Gastroesophageal sphincter (tissue), 4 donors: Measurements from ENCODE around the gene ERC1. TPM values are rescaled to one million over a fixed set of nuclear protein-coding genes. Genes with fewer than 3 reads are reported as not detected.

ENCODE experiments used
- ATAC-seq: fragments of 150-250 bp; one replicate; pipeline ENCODE4 v1.9.1; 2016; ENCODE audit warnings: mild to moderate bottlenecking, moderate library complexity
- H3K27ac ChIP-seq, 4 donors: fragments of 200-600 bp; sonication (generic) in 3 of 4; 1 replicate in 3 of 4; 2 replicates in 1 of 4; pipeline ENCODE4 v1.5.1; 2016 to 2019
- H3K27me3 ChIP-seq: fragments of 200-600 bp; sonication (generic); one replicate; pipeline ENCODE4 v1.5.1; 2019
- H3K36me3 ChIP-seq, 2 donors: fragments of 200-600 bp; sonication (generic); one replicate each; pipeline ENCODE4 v1.5.1; 2019; ENCODE audit warnings: control low read depth in 1 of 2
- H3K4me1 ChIP-seq, 3 donors: fragments of 200-600 bp; sonication (generic); 1 replicate in 2 of 3; 2 replicates in 1 of 3; pipeline ENCODE4 v1.5.1; 2016 to 2019; ENCODE audit warnings: control low read depth in 2 of 3
- H3K4me3 ChIP-seq, 2 donors: fragments of 200-600 bp; sonication (generic); one replicate each; pipeline ENCODE4 v1.5.1; 2019; ENCODE audit warnings: mild to moderate bottlenecking in 1 of 2, moderate library complexity in 1 of 2
- H3K9me3 ChIP-seq, 3 donors: fragments of 200-600 bp; sonication (generic); one replicate each; pipeline ENCODE4 v1.5.1; 2017 to 2019; ENCODE audit warnings: control low read depth in 2 of 3
- CTCF ChIP-seq, 4 experiments: fragments of 200-600 bp in 2 of 4; fragments of 450-650 bp in 2 of 4; sonication (generic) in 1 of 4; IDR thresholded peaks; one replicate each; pipeline ENCODE4 v1.5.1; 2017 to 2019; ENCODE audit warnings: antibody characterized with exemption in 4 of 4, mild to moderate bottlenecking in 2 of 4, moderate library complexity in 2 of 4
- EP300 ChIP-seq: sonication (generic); formaldehyde crosslinking; IDR thresholded peaks from one replicate; pipeline ENCODE4 v1.6.1; 2017; ENCODE audit warnings: antibody characterized with exemption, mild to moderate bottlenecking
- POLR2A ChIP-seq, 2 donors: fragments of 450-650 bp; IDR thresholded peaks; one replicate each; pipeline ENCODE4 v1.6.1; 2017; ENCODE audit warnings: antibody characterized with exemption in 2 of 2, mild to moderate bottlenecking in 2 of 2, moderate library complexity in 1 of 2
- POLR2AphosphoS5 ChIP-seq: sonication (generic); formaldehyde crosslinking; IDR thresholded peaks from one replicate; pipeline ENCODE4 v1.6.1; 2017; ENCODE audit warnings: antibody characterized with exemption
- WGBS, 2 donors: methylation state at CpG; one replicate each; pipeline ENCODE4 v1.1.5; 2018; ENCODE audit warnings: low coverage in 1 of 2; 5-methylcytosine and 5-hydroxymethylcytosine counted together
- total RNA-seq, 4 donors: library from RNA; depleted of rRNA; stranded (reverse); fragments of >200 nt; gene quantifications; one replicate each; pipeline ENCODE4 v1.1.0, GENCODE V29; 2016

The ERC1 gene
- total RNA-seq, 4 donors from 2014 or later = 38.3 to 80.2 (median 58.4) TPM

DNA sequence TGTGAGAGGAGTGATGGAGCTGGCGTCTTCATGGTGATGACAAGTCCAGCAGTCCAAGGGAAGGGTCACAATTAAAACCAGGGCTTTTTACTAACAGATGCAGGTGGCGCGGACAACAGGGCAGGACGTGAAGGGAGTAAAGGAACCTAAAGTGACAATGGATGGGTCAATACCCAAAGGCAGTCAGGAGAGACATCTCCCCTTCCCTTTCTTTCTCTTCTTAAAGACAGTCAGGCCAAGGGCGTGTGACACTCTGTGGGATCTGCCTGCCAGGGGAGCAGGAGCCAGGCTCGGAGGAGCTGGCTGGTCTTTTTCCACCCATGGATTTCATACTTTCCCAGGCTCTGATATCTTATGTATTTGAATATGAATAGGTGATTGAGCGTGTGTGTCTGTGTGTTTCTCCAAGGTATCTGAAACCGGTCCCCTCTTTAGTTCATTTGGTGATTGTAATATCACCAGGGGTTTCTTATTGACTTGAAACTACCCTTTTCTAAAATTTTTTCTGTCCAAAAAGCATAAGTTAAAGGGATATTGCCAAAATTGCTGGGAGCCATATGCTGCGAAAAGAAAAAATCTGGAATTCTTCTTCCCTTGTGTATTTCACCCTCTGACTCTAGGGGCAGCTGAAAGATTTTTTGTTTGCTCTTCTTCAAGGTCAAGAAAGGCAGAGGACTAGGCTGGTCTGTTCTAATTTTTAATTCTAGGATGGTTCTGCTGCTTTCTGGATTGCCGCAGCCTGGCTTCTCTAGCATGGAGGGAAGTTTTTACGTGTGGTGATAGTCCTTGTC is 541.5 kb downstream of the ERC1 start:
- no peak for TF ChIP-seq EP300
- ATAC-seq = no peak
- Histone ChIP-seq H3K36me3 (no peaks in the 10 kb centered on the region), H3K9me3 (no peaks in the 10 kb centered on the region), H3K4me1 (peaks cover 0 to 24% (median 3%) of the 10 kb centered on the region in 3 donors), H3K27me3 (peaks cover 65% of the 10 kb centered on the region), H3K27ac (no peak overlapping the region), H3K4me3 (no peak overlapping the region)
- 76 to 87% methylated on average over 6 to 9 of the region's 11 CpGs for WGBS, 2 donors

DNA sequence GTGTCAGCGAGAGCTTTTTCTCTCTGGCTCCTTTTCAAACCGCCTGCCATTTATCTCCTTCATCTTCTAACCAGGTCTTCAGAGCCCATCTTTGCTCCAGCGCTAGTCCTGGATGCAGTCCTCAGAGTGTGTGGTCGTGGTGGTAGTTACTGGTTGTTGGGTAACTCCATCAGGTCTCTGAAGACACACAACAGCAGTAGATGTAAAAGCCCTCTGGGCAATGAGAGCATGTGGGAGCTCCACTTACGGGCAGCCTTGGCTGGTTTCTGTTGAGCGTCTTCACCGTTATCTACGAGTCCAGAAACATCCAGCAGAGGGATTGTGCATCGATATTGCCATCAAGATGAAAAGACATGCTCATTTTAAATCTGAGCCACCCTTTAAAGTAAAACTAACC is 542.2 kb downstream of the ERC1 start:
- no peak for ATAC-seq
- no peaks in the 10 kb centered on the region for H3K36me3 ChIP-seq
- 75 to 85% methylated on average over 7 to 9 of the region's 9 CpGs for WGBS, 2 donors
- no peak overlapping the region for H3K4me3 ChIP-seq
- H3K27me3 ChIP-seq = peaks cover 65% of the 10 kb centered on the region
- H3K27ac ChIP-seq = no peak overlapping the region
- H3K9me3 ChIP-seq = no peaks in the 10 kb centered on the region
- peaks cover 0 to 24% (median 3%) of the 10 kb centered on the region in 3 donors for H3K4me1 ChIP-seq
- TF ChIP-seq POLR2A (IDR thresholded peaks at IDR 0.05) (no peak), CTCF (IDR thresholded peaks at IDR 0.05) (no peak), POLR2AphosphoS5 (no peak), EP300 (no peak)

- Histone ChIP-seq H3K27me3 (peaks cover 66% of the 10 kb centered on the region), H3K4me1 (peaks cover 0 to 24% (median 3%) of the 10 kb centered on the region in 3 donors), H3K27ac (no peak overlapping the region), H3K9me3 (no peaks in the 10 kb centered on the region), H3K4me3 (no peak overlapping the region), H3K36me3 (no peaks in the 10 kb centered on the region)
- 73 to 80% methylated on average over 8 to 14 of the region's 16 CpGs for WGBS, 2 donors
- ATAC-seq = no peak
- TF ChIP-seq POLR2A (IDR thresholded peaks at IDR 0.05) (no peak), CTCF (IDR thresholded peaks at IDR 0.05) (no peak), POLR2AphosphoS5 (no peak), EP300 (no peak)
Measured at GRCh38 chr12:1533602-1534304, 542.7 kb downstream of the ERC1 start.

DNA sequence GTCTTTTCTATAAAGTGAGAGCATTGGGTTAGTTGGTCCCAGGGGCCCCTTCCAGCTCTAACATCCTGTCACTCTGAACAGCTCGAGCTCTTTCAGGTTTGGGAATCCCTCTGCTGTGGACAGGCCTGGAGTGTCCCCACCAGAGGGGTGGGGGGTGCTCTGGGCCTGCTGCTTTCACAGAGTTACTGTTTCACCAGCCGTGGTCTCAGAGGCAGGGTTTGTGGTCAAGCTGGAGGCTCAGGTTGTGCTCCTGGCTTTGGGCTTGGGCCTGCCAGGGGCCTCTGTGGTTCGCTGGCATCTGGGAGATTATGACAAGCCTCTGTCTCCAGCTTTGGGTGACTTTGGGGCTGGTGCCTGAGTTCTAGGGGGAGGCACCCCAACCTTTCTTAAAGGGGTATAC is 543.7 kb downstream of the ERC1 start:
- WGBS, 2 donors = 100% methylated on average over 1 of the region's 3 CpGs
- Histone ChIP-seq H3K36me3 (no peaks in the 10 kb centered on the region), H3K4me1 (peaks cover 0 to 15% (median 3%) of the 10 kb centered on the region in 3 donors), H3K4me3 (no peak overlapping the region), H3K9me3 (no peaks in the 10 kb centered on the region), H3K27ac (no peak overlapping the region), H3K27me3 (peaks cover 56% of the 10 kb centered on the region)
- TF ChIP-seq POLR2AphosphoS5 = no peak
- no peak for ATAC-seq

GRCh38 chr12:1536817-1537216 is 545.8 kb downstream of the ERC1 start:
- H3K27me3 ChIP-seq = peaks cover 37% of the 10 kb centered on the region
- no peak overlapping the region for H3K27ac ChIP-seq
- no peak for ATAC-seq
- 80 to 89% methylated on average over 4 of the region's 4 CpGs for WGBS, 2 donors
- H3K4me3 ChIP-seq = no peak overlapping the region
- TF ChIP-seq POLR2A (IDR thresholded peaks at IDR 0.05) (no peak), POLR2AphosphoS5 (no peak), CTCF (IDR thresholded peaks at IDR 0.05) (no peak), EP300 (no peak)
- no peaks in the 10 kb centered on the region for H3K9me3 ChIP-seq
- no peaks in the 10 kb centered on the region for H3K4me1 ChIP-seq
- no peaks in the 10 kb centered on the region for H3K36me3 ChIP-seq

DNA sequence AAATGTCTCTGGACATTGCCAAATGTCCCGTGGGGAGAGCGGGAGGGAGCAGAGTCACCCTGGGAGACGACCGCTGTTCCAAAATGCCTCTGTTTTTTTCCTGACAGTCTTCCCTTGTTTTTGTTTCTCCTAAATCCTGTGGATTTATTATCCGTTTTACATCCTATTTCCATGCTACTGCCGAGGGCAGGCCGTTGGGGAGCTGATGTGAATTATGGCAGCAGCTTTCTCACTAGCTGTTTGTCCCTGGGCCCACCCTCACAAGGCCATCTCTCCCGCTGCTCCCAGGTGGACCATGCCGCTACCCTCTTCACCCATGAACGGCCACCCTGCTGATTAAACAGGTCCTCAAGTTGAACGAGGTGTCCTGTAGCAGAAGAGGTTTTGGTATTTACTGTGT is 548.1 kb downstream of the ERC1 start:
- TF ChIP-seq CTCF (IDR thresholded peaks at IDR 0.05) = no peak
- TF ChIP-seq POLR2AphosphoS5 = no peak
- no peak for TF ChIP-seq EP300
- no peak for TF ChIP-seq POLR2A (IDR thresholded peaks at IDR 0.05)
- H3K4me3 ChIP-seq = no peak overlapping the region

More for the DNA sequence above, 548.1 kb downstream of the ERC1 start:
- 62 to 74% methylated on average over 4 to 9 of the region's 11 CpGs for WGBS, 2 donors
- Histone ChIP-seq H3K36me3 (no peaks in the 10 kb centered on the region), H3K27me3 (peaks cover 19% of the 10 kb centered on the region), H3K9me3 (no peaks in the 10 kb centered on the region), H3K4me1 (no peaks in the 10 kb centered on the region), H3K27ac (no peak overlapping the region)
- no peak for ATAC-seq
